Body of pancreas (tissue), 4 donors: ENCODE measurements around the gene RCAN2. TPM values are rescaled to one million over a fixed set of nuclear protein-coding genes. Genes with fewer than 3 reads are reported as not detected.

Experiments
- ATAC-seq: fragments of 150-250 bp; one replicate; pipeline ENCODE4 v1.9.1; 2016
- DNase-seq, 4 donors: peaks; one replicate each; pipeline ENCODE4 v3.0.0-alpha.2; 2019
- H3K27ac ChIP-seq, 4 donors: fragments of 200-600 bp; sonication (generic); 1 replicate in 3 of 4; 2 replicates in 1 of 4; pipeline versions ENCODE4 v1.5.1 to v1.6.1; 2016 to 2019; ENCODE audit warnings: mild to moderate bottlenecking in 1 of 4, mixed read lengths in 1 of 4, moderate library complexity in 1 of 4
- H3K27me3 ChIP-seq, 2 donors: fragments of 200-600 bp; sonication (generic); one replicate each; pipeline ENCODE4 v1.6.0; 2016; ENCODE audit warnings: mild to moderate bottlenecking in 1 of 2
- H3K36me3 ChIP-seq, 2 donors: fragments of 200-600 bp; sonication (generic); replicated peaks in 1 of 2; 2 replicates each; pipeline ENCODE4 v1.5.1; 2016; ENCODE audit warnings: low read depth in 2 of 2; ENCODE audit not compliant: insufficient read depth in 1 of 2
- H3K4me1 ChIP-seq: fragments of 200-600 bp; sonication (generic); one replicate; pipeline ENCODE4 v1.6.0; 2016
- H3K4me3 ChIP-seq, 2 donors: fragments of 200-600 bp; sonication (generic); 1 replicate in 1 of 2; 2 replicates in 1 of 2; pipeline ENCODE4 v1.5.1; 2016 to 2019
- H3K9me3 ChIP-seq, 3 donors: fragments of 200-600 bp; sonication (generic); 1 replicate in 2 of 3; 2 replicates in 1 of 3; pipeline ENCODE4 v1.5.1; 2016
- POLR2A ChIP-seq, 3 donors: fragments of 450-650 bp; IDR thresholded peaks; one replicate each; pipeline ENCODE4 v1.6.1; 2016; ENCODE audit warnings: antibody characterized with exemption in 3 of 3, mild to moderate bottlenecking in 2 of 3
- WGBS, 2 donors: methylation state at CpG; one replicate each; pipeline ENCODE4 v1.1.5; 2017; 5-methylcytosine and 5-hydroxymethylcytosine counted together
- intact Hi-C: fragments of 100-400 bp; cut with DNase I; formaldehyde crosslinking; loops from one replicate; pipeline ENCODE4 v1.15.1; 2023
- total RNA-seq, 2 donors: library from RNA; depleted of rRNA; stranded (reverse); fragments of >200 nt; gene quantifications; one replicate each; pipeline ENCODE4 v1.1.0, GENCODE V29; 2016
- TF ChIP-seq, protein P1 (sequence below), 7 experiments: fragments of 450-650 bp in 4 of 7; fragments of 200-600 bp in 3 of 7; sonication (generic) in 3 of 7; IDR thresholded peaks; one replicate each; pipeline ENCODE4 v1.5.1; 2016 to 2019; ENCODE audit warnings: antibody characterized with exemption in 7 of 7

Gene RCAN2
- total RNA-seq, 2 donors from 2014 or later = 5.3 to 6.5 TPM

DNA sequence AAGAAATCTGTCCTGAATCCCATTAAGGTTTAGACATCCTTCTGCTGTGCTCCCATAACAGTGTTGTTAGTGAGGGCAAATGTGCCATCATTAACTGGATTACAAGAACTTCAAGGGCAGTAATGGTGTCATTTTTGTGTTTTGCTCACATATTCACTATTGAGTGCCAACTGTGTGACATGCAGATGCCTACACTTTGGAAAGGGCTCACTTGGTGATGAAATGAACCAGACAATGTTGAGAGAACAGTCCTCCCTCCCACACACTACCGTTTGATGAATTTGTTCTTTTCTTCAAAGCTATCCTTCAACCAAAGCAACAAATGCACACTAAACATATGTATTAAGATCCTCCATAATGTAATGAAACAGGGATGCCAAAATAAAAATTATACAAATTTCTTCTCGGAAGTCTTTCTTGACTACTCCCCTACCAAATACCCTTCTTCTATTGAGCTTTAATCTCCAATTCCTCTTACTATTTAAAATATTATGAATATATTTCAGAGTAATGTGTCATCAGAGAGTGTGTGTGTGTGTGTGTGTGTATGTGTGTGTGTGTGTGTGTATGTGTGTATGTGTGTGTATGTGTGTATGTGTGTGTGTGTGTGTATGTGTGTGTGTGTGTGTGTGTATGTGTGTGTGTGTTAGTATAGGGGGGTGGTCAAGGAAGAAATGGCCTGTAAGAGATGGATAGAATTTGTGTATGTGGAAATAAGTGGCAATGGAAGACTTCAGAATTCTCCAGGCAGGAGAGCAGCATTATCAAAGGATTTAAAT is 228.1 kb downstream of the RCAN2 start:
- Histone ChIP-seq H3K36me3 (no peaks in the 10 kb centered on the region), H3K27ac (no peak overlapping the region), H3K27me3 (no peaks in the 10 kb centered on the region), H3K4me1 (peaks cover 4% of the 10 kb centered on the region), H3K4me3 (no peak overlapping the region), H3K9me3 (no peaks in the 10 kb centered on the region)
- intact Hi-C loops = no loop called here
- DNase-seq (no peak), ATAC-seq (no peak)
- WGBS, 2 donors = 67 to 80% methylated on average over 2 of the region's 2 CpGs
- no peak for TF ChIP-seq POLR2A (IDR thresholded peaks at IDR 0.05)
- TF ChIP-seq, protein P1, sequence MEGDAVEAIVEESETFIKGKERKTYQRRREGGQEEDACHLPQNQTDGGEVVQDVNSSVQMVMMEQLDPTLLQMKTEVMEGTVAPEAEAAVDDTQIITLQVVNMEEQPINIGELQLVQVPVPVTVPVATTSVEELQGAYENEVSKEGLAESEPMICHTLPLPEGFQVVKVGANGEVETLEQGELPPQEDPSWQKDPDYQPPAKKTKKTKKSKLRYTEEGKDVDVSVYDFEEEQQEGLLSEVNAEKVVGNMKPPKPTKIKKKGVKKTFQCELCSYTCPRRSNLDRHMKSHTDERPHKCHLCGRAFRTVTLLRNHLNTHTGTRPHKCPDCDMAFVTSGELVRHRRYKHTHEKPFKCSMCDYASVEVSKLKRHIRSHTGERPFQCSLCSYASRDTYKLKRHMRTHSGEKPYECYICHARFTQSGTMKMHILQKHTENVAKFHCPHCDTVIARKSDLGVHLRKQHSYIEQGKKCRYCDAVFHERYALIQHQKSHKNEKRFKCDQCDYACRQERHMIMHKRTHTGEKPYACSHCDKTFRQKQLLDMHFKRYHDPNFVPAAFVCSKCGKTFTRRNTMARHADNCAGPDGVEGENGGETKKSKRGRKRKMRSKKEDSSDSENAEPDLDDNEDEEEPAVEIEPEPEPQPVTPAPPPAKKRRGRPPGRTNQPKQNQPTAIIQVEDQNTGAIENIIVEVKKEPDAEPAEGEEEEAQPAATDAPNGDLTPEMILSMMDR (IDR thresholded peaks at IDR 0.05) = no peak

DNA sequence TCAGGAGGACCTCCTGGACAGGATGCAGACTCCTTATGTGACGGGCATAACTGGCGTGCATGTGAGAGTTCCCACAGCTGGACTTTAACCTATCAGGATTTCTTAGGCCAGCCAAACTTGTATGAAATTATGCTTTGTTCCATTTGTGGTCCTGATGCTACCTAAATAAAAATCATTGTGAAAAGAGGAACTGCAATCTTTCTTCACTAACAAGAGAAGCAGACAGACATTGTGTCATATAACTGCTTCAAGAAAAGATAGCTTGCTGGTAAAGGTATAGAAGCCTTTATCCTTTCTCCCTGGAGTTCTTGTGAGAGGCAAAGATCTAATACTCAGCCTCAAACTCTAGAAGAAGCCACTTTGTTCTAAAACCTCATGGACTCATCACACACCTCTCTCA is 233.0 kb downstream of the RCAN2 start:
- ATAC-seq (no peak), DNase-seq (no peak)
- no peak overlapping the region for H3K27ac ChIP-seq
- H3K4me1 ChIP-seq = no peaks in the 10 kb centered on the region
- intact Hi-C loops = no loop called here
- H3K9me3 ChIP-seq = no peaks in the 10 kb centered on the region
- WGBS, 2 donors = 57 to 68% methylated on average over 2 of the region's 2 CpGs
- H3K27me3 ChIP-seq = no peaks in the 10 kb centered on the region
- H3K4me3 ChIP-seq = no peak overlapping the region
- TF ChIP-seq, protein P1 (IDR thresholded peaks at IDR 0.05) = no peak
- no peak for TF ChIP-seq POLR2A (IDR thresholded peaks at IDR 0.05)
- no peaks in the 10 kb centered on the region for H3K36me3 ChIP-seq

DNA sequence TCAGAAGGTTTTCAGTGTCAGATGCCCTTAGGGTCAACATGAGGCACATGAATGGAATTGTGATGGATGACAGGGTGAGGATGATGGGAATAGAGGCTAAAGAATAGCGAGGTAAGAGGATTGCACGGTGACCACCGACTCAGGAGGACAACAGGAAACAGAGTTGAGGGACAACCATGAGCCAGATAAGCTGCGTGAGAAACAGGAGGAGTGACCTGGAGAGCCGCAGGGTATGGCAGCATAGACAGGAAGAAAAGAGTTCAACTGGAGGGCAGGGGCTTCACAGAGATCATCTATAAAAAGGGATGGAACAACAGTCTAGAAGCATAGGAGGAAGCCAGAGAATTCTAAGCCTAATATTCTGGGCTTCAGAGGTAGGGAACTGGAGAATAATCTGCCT is 235.7 kb downstream of the RCAN2 start:
- no peak for ATAC-seq
- intact Hi-C loops = no loop called here
- H3K27me3 ChIP-seq = no peaks in the 10 kb centered on the region
- H3K4me1 ChIP-seq = no peaks in the 10 kb centered on the region
- TF ChIP-seq, protein P1 (IDR thresholded peaks at IDR 0.05) = no peak
- no peak for TF ChIP-seq POLR2A (IDR thresholded peaks at IDR 0.05)
- no peak overlapping the region for H3K4me3 ChIP-seq
- WGBS, 2 donors = 76 to 90% methylated on average over 5 of the region's 5 CpGs
- no peaks in the 10 kb centered on the region for H3K9me3 ChIP-seq
- no peaks in the 10 kb centered on the region for H3K36me3 ChIP-seq
- no peak for DNase-seq
- H3K27ac ChIP-seq = no peak overlapping the region

DNA sequence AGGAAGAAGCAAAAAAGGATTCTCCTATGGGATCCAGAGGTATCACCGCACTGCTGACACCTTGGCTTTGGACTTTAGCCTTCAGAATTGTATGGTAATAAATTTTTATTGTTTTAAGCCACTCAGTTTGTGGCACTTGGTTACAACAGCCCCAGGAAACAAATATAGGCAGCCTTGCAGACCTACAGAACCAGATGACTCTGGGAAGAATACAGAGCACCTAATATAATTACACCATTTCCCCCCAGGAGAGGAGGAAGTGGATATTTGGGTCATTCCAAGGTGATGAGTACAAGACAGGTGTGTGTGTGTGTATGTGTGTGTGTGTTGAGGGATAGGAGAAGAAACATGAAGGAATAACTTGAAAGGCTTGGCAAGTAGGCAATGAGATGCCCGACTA is 236.3 kb downstream of the RCAN2 start:
- Histone ChIP-seq H3K27me3 (no peaks in the 10 kb centered on the region), H3K9me3 (no peaks in the 10 kb centered on the region), H3K4me3 (no peak overlapping the region), H3K4me1 (no peaks in the 10 kb centered on the region), H3K27ac (no peak overlapping the region), H3K36me3 (no peaks in the 10 kb centered on the region)
- 89 to 95% methylated on average over 2 of the region's 2 CpGs for WGBS, 2 donors
- ATAC-seq (no peak), DNase-seq (no peak)
- TF ChIP-seq, protein P1 (IDR thresholded peaks at IDR 0.05) = no peak
- no peak for TF ChIP-seq POLR2A (IDR thresholded peaks at IDR 0.05)
- intact Hi-C loops = no loop called here

DNA sequence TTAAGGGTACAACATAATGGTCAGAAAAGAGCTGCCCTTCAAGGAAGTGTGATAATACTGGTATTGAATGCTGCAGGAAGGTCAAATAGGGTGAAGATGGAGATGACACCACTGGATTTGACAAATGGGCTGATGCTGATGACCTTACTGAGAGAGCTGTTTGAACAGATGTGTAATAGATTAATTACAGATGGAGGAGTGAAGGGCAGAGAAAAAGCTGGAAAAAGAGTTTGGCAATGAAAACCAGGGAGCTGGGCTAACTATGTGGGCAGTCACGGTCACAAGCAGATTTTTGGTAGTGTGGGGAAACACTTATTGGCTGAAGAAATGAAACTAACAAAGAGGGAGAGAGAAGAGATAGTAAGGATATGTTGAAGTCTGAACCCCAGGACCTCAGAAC is 236.9 kb downstream of the RCAN2 start:
- intact Hi-C loops = no loop called here
- ATAC-seq (no peak), DNase-seq (no peak)
- no peak for TF ChIP-seq POLR2A (IDR thresholded peaks at IDR 0.05)
- TF ChIP-seq, protein P1 (IDR thresholded peaks at IDR 0.05) = no peak
- 91 to 92% methylated on average over 1 of the region's 1 CpG for WGBS, 2 donors
- Histone ChIP-seq H3K4me3 (no peak overlapping the region), H3K9me3 (no peaks in the 10 kb centered on the region), H3K4me1 (no peaks in the 10 kb centered on the region), H3K27me3 (no peaks in the 10 kb centered on the region), H3K27ac (no peak overlapping the region), H3K36me3 (no peaks in the 10 kb centered on the region)
